Nephron (organoid): ENCODE data around the gene CPLX3.
A peak's percentile ranks its signal among the peaks of the same experiment; 100 is the strongest.

Experiments
- H3K27ac Mint-ChIP-seq, 3 experiments: 2 replicates each; pipeline ENCODE4 v1.8.0; 2020; ENCODE audit warnings: mixed read lengths in 3 of 3, mild to moderate bottlenecking in 2 of 3, moderate library complexity in 1 of 3
- H3K27me3 Mint-ChIP-seq: 2 replicates; pipeline ENCODE4 v1.8.0; 2021; ENCODE audit warnings: low read depth, mild to moderate bottlenecking, moderate library complexity, mixed read lengths
- H3K36me3 Mint-ChIP-seq: 2 replicates; pipeline ENCODE4 v1.8.0; 2020; ENCODE audit warnings: low read depth, mixed read lengths
- H3K4me1 Mint-ChIP-seq: 2 replicates; pipeline ENCODE4 v1.8.0; 2020; ENCODE audit warnings: mixed read lengths
- H3K4me3 Mint-ChIP-seq, 3 experiments: 2 replicates each; pipeline ENCODE4 v1.8.0; 2020; ENCODE audit warnings: mild to moderate bottlenecking in 3 of 3, mixed read lengths in 3 of 3, moderate library complexity in 2 of 3
- H3K9me3 Mint-ChIP-seq: 2 replicates; pipeline ENCODE4 v1.8.0; 2020; ENCODE audit warnings: mixed read lengths
- TF ChIP-seq, protein P1 (sequence below), 3 experiments: fragments of 200-600 bp; sonication (generic); IDR thresholded peaks; one replicate each; pipeline ENCODE4 v1.5.0; 2021; ENCODE audit warnings: antibody characterized with exemption in 3 of 3; ENCODE audit not compliant: unreplicated experiment in 3 of 3

The CPLX3 gene

DNA sequence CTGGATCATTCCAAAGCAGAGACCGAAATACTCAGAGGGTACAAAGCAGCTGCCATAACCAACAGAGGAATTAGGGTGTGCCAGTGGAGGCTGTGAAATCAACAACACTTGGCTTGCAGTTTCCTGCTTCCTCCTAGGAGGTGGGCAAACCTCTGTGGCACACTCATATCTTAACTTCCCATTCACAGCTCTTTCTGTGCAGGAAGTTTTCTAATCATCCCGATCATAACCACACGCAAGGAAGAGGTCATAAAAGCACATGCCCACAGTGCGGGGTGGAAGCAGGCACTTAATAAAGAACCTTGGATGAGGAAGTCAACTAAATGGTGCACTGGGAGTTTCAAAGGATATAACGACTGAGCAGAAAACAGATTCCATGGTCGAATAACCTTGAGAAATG lies 41.6 kb downstream of the CPLX3 start:
- H3K27ac Mint-ChIP-seq = peak overlapping the region; percentile 73 to 87 (median 83)
- H3K4me1 Mint-ChIP-seq = peaks cover 65% of the 10 kb centered on the region
- peaks cover 34% of the 10 kb centered on the region for H3K36me3 Mint-ChIP-seq
- H3K27me3 Mint-ChIP-seq = no peaks in the 10 kb centered on the region
- TF ChIP-seq, protein P1, sequence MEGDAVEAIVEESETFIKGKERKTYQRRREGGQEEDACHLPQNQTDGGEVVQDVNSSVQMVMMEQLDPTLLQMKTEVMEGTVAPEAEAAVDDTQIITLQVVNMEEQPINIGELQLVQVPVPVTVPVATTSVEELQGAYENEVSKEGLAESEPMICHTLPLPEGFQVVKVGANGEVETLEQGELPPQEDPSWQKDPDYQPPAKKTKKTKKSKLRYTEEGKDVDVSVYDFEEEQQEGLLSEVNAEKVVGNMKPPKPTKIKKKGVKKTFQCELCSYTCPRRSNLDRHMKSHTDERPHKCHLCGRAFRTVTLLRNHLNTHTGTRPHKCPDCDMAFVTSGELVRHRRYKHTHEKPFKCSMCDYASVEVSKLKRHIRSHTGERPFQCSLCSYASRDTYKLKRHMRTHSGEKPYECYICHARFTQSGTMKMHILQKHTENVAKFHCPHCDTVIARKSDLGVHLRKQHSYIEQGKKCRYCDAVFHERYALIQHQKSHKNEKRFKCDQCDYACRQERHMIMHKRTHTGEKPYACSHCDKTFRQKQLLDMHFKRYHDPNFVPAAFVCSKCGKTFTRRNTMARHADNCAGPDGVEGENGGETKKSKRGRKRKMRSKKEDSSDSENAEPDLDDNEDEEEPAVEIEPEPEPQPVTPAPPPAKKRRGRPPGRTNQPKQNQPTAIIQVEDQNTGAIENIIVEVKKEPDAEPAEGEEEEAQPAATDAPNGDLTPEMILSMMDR (IDR thresholded peaks at IDR 0.05; ENCODE audit: unreplicated experiment in 3 of 3) = no peak
- H3K4me3 Mint-ChIP-seq = peak overlapping the region in 2 of 3 experiments; percentile 43 to 58
- H3K9me3 Mint-ChIP-seq = no peaks in the 10 kb centered on the region

DNA sequence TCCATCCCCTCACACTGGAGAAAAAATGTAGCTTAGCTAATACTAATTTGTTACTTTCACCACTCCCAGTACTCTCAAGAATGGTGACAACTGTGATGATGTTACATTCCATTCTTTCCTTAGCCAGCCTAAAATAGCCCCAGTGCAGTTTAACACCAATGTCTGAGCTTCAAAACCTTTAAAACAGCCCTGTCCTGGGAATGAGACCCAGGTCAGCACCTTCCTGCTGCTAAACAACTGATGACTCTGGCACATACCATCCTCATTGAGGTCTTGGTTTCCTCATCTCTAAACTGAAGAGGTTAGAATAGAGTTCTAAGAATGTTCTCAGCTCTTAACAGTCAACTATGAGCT lies 42.9 kb downstream of the CPLX3 start:
- H3K4me1 Mint-ChIP-seq = peaks cover 58% of the 10 kb centered on the region
- TF ChIP-seq, protein P1 (IDR thresholded peaks at IDR 0.05; ENCODE audit: unreplicated experiment in 3 of 3) = no peak
- H3K27me3 Mint-ChIP-seq = no peaks in the 10 kb centered on the region
- no peaks in the 10 kb centered on the region for H3K9me3 Mint-ChIP-seq
- H3K4me3 Mint-ChIP-seq = peak overlapping the region in 2 of 3 experiments; percentile 81 to 82
- H3K27ac Mint-ChIP-seq = peak overlapping the region; percentile 58 to 86 (median 71)
- peaks cover 28% of the 10 kb centered on the region for H3K36me3 Mint-ChIP-seq

DNA sequence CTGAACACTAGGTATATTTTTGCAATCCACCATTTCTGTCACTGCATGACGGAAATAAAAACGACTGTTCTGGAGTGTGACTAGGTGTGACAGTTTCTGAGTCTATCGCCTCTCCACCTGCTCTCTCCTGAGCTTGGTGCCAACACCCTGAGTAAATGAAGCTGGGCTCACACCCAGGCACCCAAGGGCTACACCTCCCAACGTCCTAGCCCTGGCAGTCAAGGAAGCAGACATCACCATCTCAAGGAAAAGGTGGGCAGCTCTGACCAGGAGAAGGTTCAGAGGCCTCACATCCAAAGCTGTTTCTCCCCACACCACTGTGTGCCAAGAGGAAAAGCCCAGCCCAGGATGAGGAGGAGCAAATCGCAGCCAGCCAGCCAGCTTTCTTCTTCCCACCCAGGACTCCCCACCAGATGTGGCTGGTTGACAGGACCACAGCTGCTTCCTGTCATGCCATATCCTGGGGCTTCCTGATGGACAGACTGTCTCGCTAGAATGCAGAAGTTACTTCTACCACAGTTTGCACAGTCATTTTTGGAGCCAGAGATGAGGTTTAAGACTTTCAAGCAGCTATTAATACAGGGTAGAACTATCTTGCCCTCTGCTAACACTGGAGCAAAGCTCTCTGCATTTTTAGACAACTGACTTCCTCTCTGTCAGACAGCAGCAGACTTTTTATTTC lies 43.4 kb downstream of the CPLX3 start:
- Mint-ChIP-seq H3K9me3 (no peaks in the 10 kb centered on the region), H3K27me3 (no peaks in the 10 kb centered on the region), H3K4me1 (peaks cover 55% of the 10 kb centered on the region), H3K4me3 (peak overlapping the region; percentile 70 to 82 (median 81)), H3K36me3 (peaks cover 26% of the 10 kb centered on the region), H3K27ac (peak overlapping the region; percentile 58 to 86 (median 71))
- TF ChIP-seq, protein P1 (IDR thresholded peaks at IDR 0.05; ENCODE audit: unreplicated experiment in 3 of 3) = no peak

DNA sequence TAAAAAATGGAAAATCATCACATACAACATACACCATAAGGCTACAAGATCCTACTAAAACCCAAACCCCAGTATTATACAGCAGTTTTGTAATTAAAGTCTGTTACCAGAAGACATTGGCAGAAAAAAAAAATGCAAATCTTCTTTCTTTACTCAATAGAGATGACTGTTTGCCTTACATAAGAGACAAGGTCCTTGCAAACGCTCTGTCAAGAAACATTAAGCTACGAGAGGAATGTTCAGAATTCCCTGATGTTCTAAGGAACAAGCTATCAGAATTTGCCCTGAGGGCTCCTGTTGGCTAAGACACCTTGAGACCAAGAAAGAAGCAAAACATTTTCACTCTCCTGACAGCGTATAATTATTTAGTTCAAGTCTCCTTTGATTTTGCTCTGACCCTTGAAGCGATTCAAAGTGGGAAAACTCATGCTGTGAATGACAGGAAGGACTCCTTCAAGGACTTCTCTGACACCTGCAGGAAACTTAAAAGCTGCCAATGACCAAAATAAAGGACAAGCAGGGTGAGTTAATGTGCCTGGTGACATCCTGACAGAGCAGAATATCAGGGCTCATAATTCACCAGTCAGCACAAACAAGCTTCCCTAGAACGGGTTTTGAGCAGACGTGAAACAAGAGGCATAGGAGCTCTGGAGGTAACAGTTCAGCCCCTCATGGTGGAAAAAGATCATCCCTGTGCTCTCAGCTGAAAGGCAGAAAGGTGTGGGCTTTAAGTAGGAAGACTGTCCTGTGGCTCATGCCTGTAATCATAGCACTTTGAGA lies 44.2 kb downstream of the CPLX3 start:
- H3K27me3 Mint-ChIP-seq = no peaks in the 10 kb centered on the region
- peak overlapping the region; percentile 58 to 86 (median 71) for H3K27ac Mint-ChIP-seq
- no peaks in the 10 kb centered on the region for H3K9me3 Mint-ChIP-seq
- H3K4me3 Mint-ChIP-seq = peak overlapping the region; percentile 70 to 82 (median 81)
- H3K36me3 Mint-ChIP-seq = peaks cover 26% of the 10 kb centered on the region
- TF ChIP-seq, protein P1 (IDR thresholded peaks at IDR 0.05; ENCODE audit: unreplicated experiment in 3 of 3) = no peak
- peaks cover 51% of the 10 kb centered on the region for H3K4me1 Mint-ChIP-seq

DNA sequence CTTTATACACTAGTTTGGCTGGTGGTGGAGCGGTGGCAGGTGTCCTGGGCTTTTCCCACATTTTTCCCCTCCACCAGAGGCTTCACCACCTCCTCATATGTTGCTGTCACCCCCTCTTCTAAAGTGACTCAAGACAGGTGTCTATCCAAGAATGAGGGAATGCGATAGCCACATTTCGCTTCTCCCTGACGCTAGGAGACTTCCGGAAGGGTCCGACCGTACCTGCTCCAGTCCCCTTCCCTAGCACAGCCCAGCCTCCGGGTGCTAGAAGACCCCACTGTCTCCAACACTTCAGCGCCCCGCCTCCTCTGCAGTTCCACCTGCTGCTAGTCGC lies 46.2 kb downstream of the CPLX3 start:
- H3K4me1 Mint-ChIP-seq = peaks cover 37% of the 10 kb centered on the region
- TF ChIP-seq, protein P1 (IDR thresholded peaks at IDR 0.05; ENCODE audit: unreplicated experiment in 3 of 3) = no peak
- H3K4me3 Mint-ChIP-seq = peak overlapping the region; percentile 91 to 94 (median 91)
- no peaks in the 10 kb centered on the region for H3K9me3 Mint-ChIP-seq
- peaks cover 14% of the 10 kb centered on the region for H3K36me3 Mint-ChIP-seq
- peak overlapping the region; percentile 73 to 89 (median 84) for H3K27ac Mint-ChIP-seq
- H3K27me3 Mint-ChIP-seq = peaks cover 10% of the 10 kb centered on the region
